ENCODE measurements around the gene ITIH3.
A peak's percentile ranks its signal among the peaks of the same experiment; 100 is the strongest.

ITIH3 gene

DNA sequence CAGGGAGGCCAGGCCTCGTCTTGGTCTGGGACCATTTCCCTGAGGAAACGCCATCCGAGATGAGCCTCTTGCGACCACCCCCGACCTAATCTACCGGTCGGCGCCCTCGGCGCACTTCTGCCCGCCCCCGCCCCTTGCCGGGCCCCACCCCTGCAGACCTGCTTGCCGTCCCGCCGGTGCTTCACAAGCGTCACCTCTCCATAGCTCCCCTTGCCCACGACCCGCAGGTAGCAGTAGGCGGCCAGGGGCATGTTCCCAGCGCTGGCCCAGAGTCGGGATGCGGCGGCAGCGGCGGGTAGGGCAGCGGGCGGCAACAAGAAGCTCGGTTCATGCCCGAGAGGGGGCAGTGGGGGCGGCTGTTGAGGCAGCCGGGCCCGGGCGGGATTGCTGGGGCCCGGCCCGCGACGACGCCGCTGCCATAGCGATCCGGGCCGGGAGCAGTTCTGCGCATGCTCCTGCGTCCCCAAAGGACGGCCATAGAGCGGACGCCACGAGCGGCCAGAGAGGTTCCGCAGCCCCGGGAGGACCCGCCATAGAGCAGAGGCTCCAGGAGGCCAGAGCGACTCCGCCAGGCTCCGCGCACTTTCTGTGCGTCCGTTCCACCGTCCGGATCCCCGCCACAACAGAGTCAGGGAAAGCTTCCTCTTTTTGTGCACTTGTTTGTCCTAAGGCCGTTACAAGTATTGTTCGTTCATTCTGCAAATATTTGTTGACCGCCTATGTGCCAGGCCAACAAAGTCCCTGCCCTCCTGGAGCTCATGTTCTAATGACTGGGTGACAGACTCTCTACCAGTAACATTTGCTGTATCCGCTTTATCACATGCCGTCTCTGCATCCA is 23.9 kb upstream of the ITIH3 start, which contains the start of gene NEK4:
TSS of gene NEK4 (minus strand) at position 445 of the 838 bp plus-strand sequence. CDS start at position 251, 194 bp downstream.
- H3K4me3 ChIP-seq (ENCODE audit: low read depth, low read length) = peak within 1 kb of the TSS; percentile 65
- TF ChIP-seq, protein P1, sequence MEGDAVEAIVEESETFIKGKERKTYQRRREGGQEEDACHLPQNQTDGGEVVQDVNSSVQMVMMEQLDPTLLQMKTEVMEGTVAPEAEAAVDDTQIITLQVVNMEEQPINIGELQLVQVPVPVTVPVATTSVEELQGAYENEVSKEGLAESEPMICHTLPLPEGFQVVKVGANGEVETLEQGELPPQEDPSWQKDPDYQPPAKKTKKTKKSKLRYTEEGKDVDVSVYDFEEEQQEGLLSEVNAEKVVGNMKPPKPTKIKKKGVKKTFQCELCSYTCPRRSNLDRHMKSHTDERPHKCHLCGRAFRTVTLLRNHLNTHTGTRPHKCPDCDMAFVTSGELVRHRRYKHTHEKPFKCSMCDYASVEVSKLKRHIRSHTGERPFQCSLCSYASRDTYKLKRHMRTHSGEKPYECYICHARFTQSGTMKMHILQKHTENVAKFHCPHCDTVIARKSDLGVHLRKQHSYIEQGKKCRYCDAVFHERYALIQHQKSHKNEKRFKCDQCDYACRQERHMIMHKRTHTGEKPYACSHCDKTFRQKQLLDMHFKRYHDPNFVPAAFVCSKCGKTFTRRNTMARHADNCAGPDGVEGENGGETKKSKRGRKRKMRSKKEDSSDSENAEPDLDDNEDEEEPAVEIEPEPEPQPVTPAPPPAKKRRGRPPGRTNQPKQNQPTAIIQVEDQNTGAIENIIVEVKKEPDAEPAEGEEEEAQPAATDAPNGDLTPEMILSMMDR (IDR thresholded peaks at IDR 0.05; ENCODE audit: control insufficient read depth, extremely low read depth, insufficient read depth) = no peak
- DNase-seq (ENCODE audit: low read depth) = peak; percentile 63

DNA sequence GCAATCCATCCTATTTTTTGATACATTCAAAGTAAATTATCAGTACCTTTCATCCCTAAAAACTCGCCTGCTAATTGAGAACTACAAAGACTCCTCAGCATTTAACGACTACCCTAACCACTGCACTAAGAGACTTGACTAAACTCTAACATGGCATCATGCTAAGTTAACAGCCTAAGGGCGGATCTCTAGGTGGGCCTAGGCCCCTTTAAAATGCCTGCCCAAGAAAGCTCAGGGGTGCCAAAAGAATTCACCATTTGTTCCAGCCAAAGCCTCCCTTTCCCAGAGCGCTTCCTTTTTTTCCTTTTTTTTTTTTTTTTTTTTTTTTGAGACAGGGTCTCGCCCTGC is 23.3 kb upstream of the ITIH3 start:
- no peak for DNase-seq (ENCODE audit: low read depth)
- peak overlapping the region; percentile 65 for H3K4me3 ChIP-seq (ENCODE audit: low read depth, low read length)
- TF ChIP-seq, protein P1 (IDR thresholded peaks at IDR 0.05; ENCODE audit: control insufficient read depth, extremely low read depth, insufficient read depth) = no peak

DNA sequence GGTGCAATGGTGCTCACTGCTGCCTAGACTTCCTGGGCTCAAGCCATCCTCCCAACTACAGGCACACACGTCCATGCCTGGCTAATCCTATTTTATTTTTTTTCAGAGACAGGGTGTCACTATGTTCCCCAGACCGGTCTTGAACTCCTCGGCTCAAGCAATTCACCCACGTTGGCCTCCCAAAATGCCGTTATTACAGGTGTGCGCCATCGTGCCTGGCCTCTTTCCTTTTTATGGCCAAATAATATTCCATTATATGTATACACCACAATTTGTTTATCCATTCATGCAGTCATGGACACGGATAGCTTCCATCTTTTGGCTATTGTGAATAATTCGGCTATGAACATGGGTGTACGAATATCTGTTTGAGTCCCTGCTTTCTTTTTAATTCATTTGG is 22.9 kb upstream of the ITIH3 start:
- H3K4me3 ChIP-seq (ENCODE audit: low read depth, low read length) = peak overlapping the region; percentile 65
- no peak for DNase-seq (ENCODE audit: low read depth)
- TF ChIP-seq, protein P1 (IDR thresholded peaks at IDR 0.05; ENCODE audit: control insufficient read depth, extremely low read depth, insufficient read depth) = no peak

DNA sequence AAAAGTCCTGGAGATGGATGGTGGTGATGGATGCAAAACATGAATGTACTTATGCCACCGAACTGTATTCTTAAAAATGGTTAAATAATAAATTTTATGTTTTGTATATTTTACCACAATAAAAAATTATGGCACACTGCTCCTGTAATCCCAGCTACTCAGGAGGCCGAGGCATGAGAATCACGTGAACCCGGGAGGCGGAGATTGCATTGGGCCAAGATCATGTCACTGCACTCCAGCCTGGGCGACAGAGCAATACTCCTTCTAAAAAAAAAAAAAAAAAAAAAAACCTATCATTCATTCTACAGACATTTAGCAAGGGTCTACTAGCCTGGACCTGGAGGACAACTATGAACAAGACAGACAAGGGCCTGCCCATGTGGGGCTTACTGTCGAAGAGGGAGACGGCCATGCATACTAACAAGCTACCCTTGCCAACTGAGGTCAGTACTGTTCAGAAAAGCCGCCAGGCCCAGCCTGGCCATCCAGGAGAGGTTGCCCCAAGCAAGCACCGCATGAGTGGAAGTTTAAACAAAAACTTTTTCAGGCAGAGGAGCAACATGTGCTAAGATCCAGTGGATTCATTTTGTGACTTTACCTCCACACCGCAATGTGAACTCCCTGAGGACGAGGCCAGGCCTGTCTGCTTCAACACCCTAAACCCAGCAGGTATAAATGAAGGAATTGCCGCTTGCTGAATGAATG is 21.1 kb upstream of the ITIH3 start:
- H3K4me3 ChIP-seq (ENCODE audit: low read depth, low read length) = no peak overlapping the region
- TF ChIP-seq, protein P1 (IDR thresholded peaks at IDR 0.05; ENCODE audit: control insufficient read depth, extremely low read depth, insufficient read depth) = no peak
- DNase-seq (ENCODE audit: low read depth) = no peak

DNA sequence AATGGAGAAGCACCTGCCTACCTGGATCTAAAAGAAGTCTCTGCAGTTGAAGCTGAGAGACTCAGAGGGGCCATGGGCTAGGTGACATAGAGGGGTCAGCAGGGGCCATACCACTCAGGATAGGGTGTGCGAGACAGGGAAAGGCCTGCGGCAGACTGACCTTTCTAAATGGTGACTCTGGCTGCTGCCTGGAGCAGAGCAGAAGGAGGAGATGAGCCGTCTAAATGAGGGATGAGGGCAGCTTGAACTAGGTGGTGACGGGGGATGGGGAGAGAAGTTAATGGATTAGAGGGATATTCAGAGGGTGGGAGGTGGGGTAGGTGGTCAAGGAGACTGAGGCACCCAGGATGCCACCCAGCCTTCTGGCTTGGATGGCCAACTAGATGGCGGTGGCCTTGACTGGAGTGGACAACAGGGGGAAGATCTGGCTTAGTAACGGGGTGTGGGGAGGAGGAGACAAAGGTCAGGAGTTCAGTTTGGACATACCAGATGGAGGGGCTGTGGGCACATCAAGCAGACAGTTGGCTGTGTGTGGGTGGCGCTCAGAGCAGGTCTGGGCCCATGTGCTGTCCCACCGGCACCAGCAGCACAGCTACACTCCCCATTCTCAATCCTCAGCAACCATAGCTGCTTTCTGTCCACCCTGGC is 20.4 kb upstream of the ITIH3 start:
- TF ChIP-seq, protein P1 (IDR thresholded peaks at IDR 0.05; ENCODE audit: control insufficient read depth, extremely low read depth, insufficient read depth) = no peak
- no peak for DNase-seq (ENCODE audit: low read depth)
- no peak overlapping the region for H3K4me3 ChIP-seq (ENCODE audit: low read depth, low read length)

DNA sequence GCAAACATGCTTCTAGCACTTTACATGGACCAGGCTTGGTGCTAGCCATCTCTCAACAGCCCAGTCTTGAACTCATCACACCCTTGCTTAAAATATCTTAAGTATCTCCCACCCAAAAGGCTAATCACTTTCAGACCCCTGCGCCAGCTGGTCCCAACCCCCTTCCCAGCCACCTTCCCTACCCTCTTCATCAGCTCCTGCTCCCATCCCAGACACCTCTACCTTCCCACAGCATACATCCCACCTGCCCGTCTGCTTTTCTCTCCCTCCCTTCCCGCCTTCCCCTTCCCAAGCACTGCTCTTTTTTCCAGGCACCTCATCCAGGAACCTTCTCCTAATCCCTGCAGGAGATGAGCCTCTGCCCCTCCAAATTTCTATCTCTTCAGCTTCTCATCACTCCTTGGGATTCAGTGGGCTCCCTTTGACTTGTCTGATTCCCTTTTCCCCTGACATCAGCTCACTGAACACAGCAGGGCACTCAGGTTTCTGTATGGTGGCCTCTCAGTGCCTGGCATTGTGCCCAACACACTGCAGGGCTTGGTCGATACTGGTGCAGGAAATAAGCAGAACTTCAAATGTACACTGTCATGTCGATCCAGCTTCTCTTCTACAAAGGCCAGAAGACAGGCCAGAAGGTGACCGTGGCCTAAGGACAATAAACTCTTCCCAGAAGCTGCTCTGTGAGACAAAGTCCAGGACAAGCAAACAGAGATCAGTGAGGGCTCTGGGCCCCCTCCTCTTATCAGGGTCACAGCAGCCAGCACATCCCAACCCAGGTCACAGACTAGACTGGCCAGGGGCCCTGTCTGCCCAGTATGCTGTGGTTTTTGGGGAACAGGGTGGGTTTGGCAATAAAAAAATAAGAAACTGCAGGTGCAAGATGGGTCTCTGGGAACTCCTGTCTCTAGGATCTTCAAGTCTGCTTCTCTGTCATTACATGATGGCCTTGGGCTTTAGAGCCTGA is 19.4 kb upstream of the ITIH3 start:
- DNase-seq (ENCODE audit: low read depth) = no peak
- H3K4me3 ChIP-seq (ENCODE audit: low read depth, low read length) = no peak overlapping the region
- TF ChIP-seq, protein P1 (IDR thresholded peaks at IDR 0.05; ENCODE audit: control insufficient read depth, extremely low read depth, insufficient read depth) = no peak

All from LNCaP clone FGC (cell line).